NCI-H774 (cell line): Measurements from ENCODE around the gene CDX1.

Experiments used
- DNase-seq: peaks from one replicate; lab custom pipeline; 2025; lab: John Stamatoyannopoulos, UW

CDX1 gene

GRCh38 chr5:150208187-150209098 is 41.9 kb downstream of the CDX1 start:
- DNase-seq = no peak

GRCh38 chr5:150209099-150209635 is 42.6 kb downstream of the CDX1 start:
- no peak for DNase-seq

GRCh38 chr5:150210644-150211043 is 44.1 kb downstream of the CDX1 start:
- DNase-seq = no peak

DNA sequence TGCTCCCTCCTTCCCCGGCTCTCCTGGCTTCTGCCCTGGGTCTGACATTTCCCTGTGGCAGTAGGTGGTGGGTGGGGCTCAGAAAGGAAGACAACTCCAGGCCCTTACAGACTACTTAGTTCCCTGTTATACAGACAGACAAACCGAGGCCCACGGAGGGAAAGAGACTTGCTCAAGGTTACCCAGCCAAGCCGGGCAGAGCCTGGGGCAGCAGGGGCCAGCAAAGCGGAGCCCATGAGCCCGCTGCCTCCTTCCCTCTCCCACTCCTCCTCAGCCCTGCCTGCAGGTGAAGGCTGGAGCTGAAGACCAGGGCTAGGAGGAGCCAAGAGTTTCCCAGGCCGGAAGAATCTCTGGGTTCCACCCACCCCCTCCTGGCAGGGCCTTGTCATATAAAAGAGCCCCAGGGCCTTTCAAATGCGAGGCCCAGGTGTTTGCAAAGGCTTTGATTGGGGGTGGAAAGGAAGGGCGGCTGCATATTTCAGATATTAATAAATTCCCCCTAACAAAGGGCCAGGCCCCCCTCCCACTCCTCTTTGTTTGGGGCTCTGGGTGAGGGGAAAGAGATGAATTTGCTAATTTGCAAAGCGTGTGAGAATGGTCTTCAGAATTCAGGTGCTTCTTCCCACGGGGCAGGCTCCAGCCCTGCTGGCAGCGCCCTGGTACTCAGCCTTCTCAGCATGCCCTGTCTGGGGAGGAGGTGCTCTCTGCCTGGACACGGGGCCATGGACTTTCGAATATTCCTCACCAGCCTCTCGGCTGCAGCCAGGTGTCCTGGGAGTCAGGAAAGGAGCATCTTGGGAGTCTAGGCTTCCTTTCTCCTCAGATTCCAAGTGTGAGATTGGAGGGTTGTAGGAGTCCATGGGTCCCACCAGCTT is 44.8 kb downstream of the CDX1 start:
- DNase-seq = no peak

- no peak for DNase-seq
Observed at GRCh38 chr5:150213530-150213929, 47.0 kb downstream of the CDX1 start.

DNA sequence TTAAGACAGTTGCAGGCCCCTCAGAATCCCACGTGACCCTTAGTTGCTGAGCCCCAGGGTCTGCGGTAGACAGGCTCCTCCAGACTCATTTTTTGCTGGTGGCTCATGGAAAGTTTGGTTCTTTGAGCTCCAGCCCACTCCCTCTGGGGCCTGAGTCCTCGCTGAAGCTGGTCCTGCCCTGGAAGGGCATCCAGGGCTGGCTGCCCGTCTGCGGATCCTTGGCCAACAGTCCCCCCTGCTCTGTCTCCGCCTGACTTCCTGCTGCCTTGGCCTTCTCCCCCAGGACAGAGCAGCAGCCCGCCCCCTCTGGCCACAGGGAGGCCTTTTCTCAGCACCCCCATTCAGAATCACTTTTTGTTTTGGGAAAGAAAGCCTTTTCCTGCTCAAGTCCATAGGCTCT is 47.7 kb downstream of the CDX1 start:
- no peak for DNase-seq

DNA sequence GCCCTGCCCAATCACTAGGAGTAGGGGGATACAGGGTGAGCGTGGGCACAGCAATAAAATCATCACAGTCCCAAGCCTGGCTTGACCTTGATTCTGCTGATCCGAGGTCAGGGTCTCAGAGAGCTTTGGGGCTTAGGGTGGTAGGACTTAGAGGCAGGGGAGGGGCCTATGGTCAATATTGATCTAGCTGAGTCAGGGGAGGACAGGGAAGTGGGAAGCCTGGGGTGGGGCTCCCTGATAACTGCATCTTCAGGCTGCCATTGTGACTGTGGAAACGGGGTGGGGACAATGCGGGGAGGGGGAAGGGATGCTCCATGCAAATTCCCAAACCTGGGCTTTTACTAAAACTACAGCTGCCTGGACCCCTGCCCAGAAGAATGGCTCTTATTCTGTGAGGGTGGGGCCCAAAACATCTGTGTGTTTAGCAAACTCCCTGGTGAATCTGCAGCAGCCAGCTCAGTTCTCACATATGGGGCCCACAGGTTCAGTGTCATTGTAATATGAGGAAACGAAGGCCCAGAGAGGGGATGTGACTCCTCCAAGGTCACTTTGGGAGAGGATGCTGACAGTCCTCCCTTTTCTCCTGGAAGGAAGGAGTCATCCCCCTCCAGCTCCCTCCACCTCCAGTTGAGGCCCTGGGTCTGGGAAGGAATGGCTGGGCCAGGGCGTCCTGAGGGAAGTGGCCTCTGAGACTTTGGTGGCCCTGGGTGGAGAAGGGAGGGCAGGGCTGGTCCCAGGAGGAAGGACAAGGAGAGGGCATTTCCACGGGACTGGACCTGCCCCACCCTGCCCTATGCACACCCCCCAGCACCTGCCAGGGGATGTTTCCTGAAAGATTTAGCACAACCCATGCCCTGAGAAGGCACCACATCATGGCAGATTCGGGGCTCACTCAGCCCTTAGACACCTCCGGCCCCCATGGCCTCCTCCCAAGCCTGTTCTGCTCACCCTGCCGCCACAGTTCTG is 49.7 kb downstream of the CDX1 start:
- DNase-seq = no peak

DNA sequence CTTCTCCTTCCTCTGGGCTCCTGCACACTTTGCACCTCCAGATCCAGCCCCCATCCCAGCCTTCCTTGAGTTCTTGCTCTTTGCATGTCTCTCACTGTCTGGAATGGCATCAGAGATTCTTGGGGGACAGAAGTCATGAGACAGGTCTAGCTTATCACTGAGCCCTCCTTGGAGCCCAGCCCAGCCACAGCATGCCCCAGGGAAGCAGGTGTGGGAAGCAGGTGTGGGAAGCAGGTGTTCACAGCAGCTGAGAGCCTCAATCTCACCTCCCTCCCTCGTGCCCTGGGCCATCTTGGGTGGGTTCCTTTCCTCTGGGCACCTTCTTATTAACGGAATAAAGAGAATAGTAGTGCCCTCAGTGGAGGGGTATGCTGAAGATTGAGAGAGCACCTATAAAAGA is 50.5 kb downstream of the CDX1 start:
- no peak for DNase-seq

GRCh38 chr5:150217873-150218692 is 51.5 kb downstream of the CDX1 start:
- peak; percentile 57 for DNase-seq

- no peak for DNase-seq
Observed at GRCh38 chr5:150218693-150219035, 52.1 kb downstream of the CDX1 start.

GRCh38 chr5:150219142-150219541 is 52.6 kb downstream of the CDX1 start:
- DNase-seq = no peak

GRCh38 chr5:150219861-150220260 is 53.3 kb downstream of the CDX1 start:
- no peak for DNase-seq

DNA sequence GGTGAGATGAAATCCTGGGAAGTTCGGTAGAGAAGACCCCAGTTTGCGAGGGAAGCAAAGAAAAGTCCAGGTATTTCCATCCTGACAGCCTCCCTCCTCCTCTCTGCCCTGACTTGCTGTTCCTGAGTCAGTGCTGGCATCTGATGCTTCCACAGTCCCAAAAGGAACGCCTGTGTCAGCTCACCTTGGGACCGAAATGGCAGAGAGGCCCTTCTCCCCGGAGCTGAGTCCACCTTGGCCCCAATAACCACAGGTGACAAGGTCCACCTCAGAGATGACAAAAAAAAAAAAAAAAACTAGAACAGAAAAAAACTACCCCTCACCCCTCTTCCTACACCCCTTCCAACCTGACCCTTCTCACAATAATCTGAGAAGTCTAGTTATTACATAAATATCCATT is 54.9 kb downstream of the CDX1 start:
- DNase-seq = no peak

- DNase-seq = no peak
Observed at GRCh38 chr5:150222906-150223305, 56.3 kb downstream of the CDX1 start.

- DNase-seq = no peak
Observed at GRCh38 chr5:150223474-150223873, 56.9 kb downstream of the CDX1 start.

DNA sequence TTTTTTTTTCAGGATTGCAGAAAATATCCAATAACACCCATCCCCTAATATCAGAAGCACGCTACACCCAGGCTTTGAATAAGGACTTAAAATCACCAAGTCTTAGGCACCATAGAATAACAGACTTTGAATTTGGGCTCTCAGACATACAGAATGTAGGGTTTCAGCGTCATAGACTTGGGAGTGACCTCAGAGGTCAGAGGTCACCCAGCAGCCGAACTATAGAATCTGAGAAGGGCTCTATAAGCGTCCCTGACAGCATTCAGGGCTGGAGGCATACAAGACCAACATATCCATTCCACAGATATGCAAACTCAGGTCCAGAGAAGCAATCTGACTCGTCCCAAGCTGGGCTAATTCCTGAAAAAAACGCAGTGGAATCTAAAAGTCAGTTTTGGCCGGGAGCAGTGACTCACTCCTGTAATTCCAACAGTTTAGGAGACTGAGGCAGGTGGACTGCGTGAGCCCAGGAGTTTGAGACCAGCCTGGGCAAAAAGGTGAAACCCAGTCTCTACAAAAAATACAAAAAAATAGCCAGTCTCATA is 58.0 kb downstream of the CDX1 start:
- DNase-seq = no peak

GRCh38 chr5:150227036-150227435 is 60.5 kb downstream of the CDX1 start:
- no peak for DNase-seq

DNA sequence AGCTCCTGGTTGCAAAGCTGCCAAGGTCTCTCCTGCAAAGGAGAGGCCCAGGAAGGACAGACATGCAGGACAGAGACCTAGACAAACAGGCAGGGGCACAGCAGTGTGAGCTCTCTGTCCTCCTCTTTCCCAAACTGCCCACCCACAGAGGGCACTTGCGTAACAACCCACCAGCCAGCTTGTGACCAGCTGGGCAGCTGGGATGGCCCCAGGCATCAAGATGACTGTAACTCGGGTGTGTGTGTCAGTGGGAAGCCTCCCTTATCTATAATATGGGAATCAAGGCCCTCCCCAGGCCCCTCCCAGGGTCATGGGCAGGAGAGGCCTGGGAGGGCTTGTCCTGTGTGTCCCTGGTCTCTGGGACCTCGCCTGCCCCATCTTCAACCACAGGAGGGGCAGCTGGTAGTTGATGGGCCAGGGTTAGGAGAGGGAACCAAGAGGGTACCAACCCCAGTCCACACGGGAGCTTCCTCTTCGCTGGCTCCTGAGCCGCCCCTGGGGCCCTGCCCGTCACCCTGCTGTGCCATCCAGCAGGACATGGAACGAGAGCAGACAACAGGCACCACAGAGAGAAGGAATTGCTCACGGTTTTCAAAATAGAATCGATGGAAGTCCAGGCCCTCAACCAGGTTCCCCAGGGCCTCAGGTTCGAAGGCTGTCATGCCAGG is 61.2 kb downstream of the CDX1 start:
- no peak for DNase-seq

DNA sequence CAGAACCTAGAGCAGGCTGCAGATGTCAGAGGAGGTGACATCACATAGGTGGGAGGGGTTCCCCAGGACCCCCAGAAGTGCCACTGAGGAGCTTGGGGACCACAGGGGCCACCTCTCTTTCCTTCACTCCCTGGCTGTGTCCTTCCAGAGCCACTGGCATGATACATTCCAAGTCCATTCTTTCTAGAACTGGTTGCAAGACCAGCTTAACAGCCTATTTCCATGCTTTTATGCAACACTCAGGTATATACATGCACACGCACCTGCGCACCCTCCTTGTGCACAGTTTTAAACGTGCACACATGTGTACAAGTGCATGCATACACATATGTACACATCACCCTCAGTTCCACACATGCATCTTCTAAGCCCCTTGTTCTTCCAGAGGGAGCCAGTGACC is 63.0 kb downstream of the CDX1 start:
- no peak for DNase-seq

- no peak for DNase-seq
Observed at GRCh38 chr5:150230842-150231241, 64.3 kb downstream of the CDX1 start.
